SKM-1 (cell line): ENCODE measurements around the gene TUBD1.
"Not testable (repeated sequence)": the region's sequence is repeated elsewhere in the genome, so short reads cannot be mapped to it uniquely, and the experiment has no call there.

ENCODE experiments used
- DNase-seq: peaks from one replicate; lab custom pipeline; 2025; ENCODE audit not compliant: unreplicated experiment; lab: John Stamatoyannopoulos, UW

Gene TUBD1

DNA sequence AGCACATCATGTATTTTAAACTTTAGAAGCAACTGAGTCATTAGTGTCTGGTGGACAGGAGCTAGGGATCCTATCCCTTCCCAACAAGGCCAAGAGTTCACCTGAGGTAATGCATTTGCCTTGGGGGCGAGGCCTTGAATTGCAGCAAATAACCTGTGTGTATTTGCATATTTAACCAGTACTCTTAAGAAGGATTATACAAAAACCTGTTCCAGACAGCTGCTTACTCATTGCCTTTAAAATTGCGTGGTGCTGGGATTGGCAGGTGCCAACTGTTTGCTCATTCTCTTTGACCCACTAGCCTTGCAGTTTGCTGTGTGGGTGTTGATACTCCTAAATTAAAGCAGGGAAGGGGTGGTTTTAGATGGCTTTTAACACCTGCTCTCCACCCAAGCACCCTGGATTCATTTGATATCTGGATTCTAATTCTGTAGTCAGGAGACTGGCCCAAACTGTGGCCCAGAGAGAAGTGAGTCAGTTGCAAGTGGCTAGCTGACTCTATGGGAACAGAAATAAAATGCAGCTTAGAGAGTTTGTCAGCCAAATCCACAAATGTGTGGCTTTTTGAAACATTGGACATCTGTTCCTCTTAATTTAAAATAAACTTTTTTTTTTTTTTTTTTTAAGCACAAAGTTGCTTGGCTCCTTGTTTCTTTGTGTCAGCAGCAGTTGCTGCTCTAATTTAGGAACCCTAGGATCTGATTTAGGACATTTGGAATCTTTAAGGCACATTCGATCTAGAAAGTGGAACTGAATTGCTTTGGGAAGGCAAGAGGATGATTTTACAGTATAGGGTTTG is 46.9 kb downstream of the TUBD1 start:
- no peak for DNase-seq

- DNase-seq, result no peak
Observed at GRCh38 chr17:59844884-59845594, 47.7 kb downstream of the TUBD1 start.

DNA sequence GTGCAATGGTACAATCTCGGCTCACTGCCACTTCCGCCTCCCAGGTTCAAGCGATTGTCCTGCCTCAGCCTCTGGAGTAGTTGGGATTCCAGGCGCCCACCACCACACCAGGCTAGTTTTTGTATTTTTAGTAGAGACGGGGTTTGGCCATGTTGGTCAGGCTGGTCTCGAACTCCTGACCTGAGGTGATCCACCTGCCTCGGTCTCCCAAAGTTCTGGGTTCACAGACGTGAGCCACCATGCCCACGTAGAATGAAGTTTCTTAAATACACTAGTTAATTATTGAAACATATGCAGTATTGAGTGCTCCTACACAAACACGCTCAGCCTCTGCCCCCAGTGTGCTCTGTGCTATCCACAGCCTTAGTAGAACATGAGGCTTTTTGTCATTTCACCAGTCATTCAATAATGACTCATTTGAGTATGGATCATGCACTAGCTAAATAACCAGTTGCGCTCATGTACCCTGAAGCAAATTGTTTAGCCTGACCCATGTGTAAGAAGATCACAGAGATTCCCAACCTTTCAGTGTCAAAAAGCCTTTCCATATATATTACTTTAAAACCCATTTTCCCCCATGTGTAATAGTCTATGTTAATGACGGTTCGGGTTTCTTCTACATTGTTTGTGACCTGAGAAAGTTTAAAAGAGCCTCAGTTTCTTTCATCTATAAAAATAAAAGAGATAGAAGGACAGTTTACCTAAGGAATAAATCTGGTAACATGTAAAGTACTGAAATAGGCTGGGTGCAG is 49.7 kb downstream of the TUBD1 start:
- DNase-seq, result no peak

- DNase-seq, result not testable (repeated sequence)
Observed at GRCh38 chr17:59841882-59842263, 50.9 kb downstream of the TUBD1 start.

GRCh38 chr17:59841091-59841881 is 51.5 kb downstream of the TUBD1 start:
- not testable (repeated sequence) for DNase-seq

GRCh38 chr17:59840329-59841090 is 52.2 kb downstream of the TUBD1 start:
- DNase-seq, result no peak

DNA sequence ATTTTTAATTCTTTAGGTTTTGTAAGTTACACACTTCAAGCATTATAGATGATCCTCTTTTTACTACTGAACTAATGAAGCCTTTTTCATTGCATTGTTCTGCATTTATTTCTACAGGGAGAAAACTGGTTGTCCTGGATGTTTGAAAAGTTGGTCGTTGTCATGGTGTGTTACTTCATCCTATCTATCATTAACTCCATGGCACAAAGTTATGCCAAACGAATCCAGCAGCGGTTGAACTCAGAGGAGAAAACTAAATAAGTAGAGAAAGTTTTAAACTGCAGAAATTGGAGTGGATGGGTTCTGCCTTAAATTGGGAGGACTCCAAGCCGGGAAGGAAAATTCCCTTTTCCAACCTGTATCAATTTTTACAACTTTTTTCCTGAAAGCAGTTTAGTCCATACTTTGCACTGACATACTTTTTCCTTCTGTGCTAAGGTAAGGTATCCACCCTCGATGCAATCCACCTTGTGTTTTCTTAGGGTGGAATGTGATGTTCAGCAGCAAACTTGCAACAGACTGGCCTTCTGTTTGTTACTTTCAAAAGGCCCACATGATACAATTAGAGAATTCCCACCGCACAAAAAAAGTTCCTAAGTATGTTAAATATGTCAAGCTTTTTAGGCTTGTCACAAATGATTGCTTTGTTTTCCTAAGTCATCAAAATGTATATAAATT is 53.0 kb downstream of the TUBD1 start:
- DNase-seq, result no peak

- no peak for DNase-seq
Observed at GRCh38 chr17:59838052-59838916, 54.5 kb downstream of the TUBD1 start.

GRCh38 chr17:59837308-59838051 is 55.3 kb downstream of the TUBD1 start:
- DNase-seq, result peak; percentile 32

- no peak for DNase-seq
Observed at GRCh38 chr17:59832883-59833379, 59.8 kb downstream of the TUBD1 start.

GRCh38 chr17:59830846-59831486 is 61.8 kb downstream of the TUBD1 start:
- DNase-seq, result no peak

DNA sequence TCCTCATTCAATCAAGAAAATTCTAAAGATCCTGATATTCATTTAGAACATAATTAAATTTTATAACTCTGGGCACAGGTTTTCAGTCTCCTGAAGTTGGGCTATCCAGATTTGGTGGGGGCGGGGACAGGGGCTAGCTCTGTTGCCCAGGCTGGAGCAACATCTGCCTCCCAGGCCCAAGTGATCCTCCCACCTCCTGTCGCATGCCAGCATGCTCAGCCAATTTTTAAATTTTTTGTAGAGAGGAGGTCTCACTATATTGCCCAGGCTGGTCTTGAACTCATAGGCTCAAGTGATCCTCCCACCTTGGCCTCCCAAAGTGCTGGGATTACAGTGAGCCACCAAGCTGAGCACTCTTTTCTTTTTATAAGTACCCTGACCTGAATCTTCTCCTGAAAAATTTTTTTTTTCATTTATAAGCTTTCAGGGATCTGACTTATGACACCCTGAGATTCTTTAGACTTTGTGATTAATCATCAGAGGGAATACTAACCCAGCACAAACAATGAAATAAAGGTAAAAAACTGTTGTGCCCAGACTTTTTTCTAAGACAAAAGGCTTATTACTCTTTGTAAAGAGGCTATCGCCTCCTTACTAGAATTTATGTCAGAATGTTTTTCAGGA is 62.6 kb downstream of the TUBD1 start:
- DNase-seq, result no peak

GRCh38 chr17:59829217-59830006 is 63.3 kb downstream of the TUBD1 start:
- DNase-seq, result no peak

- not testable (repeated sequence) for DNase-seq
Observed at GRCh38 chr17:59828819-59829216, 63.9 kb downstream of the TUBD1 start.

- no peak for DNase-seq
Observed at GRCh38 chr17:59828478-59828760, 64.3 kb downstream of the TUBD1 start.

DNA sequence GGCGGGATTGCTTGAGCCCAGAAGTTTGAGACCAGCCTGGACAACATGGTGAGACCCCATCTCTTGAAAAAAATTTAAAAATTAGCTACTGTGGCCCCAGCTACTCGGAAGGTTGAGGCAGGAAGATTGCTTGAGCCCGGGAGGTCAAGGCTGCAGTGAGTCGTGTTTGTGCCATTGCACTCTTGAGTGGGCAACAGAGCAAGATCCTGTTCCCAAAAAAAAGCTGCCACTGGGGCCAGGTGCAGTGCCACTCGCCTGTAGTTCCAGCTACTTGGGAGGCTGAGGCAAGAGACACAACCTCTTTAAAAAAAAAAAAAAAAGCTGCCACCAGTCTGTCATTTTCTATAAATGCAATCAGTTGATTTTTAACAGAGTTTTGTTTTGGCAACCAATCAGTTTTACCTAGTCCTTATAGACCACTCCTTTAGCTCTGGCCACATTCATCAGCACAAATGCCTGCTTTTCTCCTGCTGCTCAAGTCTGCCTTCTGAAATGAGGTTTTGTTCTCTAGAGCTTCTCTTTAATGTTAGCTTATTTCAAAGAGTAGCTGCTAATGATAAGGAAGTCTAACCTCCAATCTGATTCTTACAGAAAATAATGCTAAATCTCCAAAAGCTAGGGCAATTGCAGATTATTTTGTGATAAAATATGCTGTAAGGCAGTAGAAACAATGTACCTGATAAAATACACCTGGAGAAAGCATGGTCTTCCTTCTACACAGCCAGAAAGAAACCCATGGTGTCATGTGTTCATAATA is 64.8 kb downstream of the TUBD1 start:
- no peak for DNase-seq
